Panc1 (cell line): ENCODE measurements around the gene NTRK1. TPM values are rescaled to one million over a fixed set of nuclear protein-coding genes. Genes with fewer than 3 reads are reported as not detected.

Experiments
- ATAC-seq: fragments of 200-7000 bp; cut with Tn5 transposase; 2 replicates; pipeline ENCODE4 v1.9.1; 2020; ENCODE audit warnings: mild to moderate bottlenecking, moderate library complexity
- BruUV-seq: library from RNA; stranded (reverse); fragments of 400-500 nt; replicated peaks from 2 replicates; lab custom pipeline; 2021; lab: Mats Ljungman, UMichigan
- CTCF ChIA-PET: fragments of 300-600 bp; sonication (Branson Sonifier 250); formaldehyde crosslinking; loops from one replicate; lab custom pipeline; 2022; ENCODE audit warnings: antibody characterized with exemption; lab: Charles Lee
- POLR2A ChIA-PET: fragments of 300-600 bp; sonication (Branson Sonifier 250); formaldehyde crosslinking; loops from one replicate; lab custom pipeline; 2022; ENCODE audit warnings: antibody characterized with exemption; lab: Charles Lee
- DNase-seq: peaks from one replicate; pipeline ENCODE4 v3.0.0-alpha.2; 2010; ENCODE audit warnings: low read depth, low spot score
- H3K27ac ChIP-seq: 2 replicates; pipeline ENCODE4 v1.5.1; 2011; ENCODE audit warnings: mild to moderate bottlenecking, low read length, inconsistent platforms
- H3K27me3 ChIP-seq: fragments of 200-500 bp; sonication (Bioruptor generic); 2 replicates; pipeline ENCODE4 v1.6.0; 2014; ENCODE audit warnings: low read length, inconsistent platforms; ENCODE audit not compliant: control insufficient read depth, insufficient read depth
- H3K36me3 ChIP-seq: fragments of 200-500 bp; sonication (Bioruptor generic); 2 replicates; pipeline ENCODE4 v1.5.1; 2014; ENCODE audit warnings: inconsistent platforms, mild to moderate bottlenecking, low read length, moderate library complexity; ENCODE audit not compliant: control insufficient read depth, insufficient read depth
- H3K4me1 ChIP-seq: 2 replicates; pipeline ENCODE4 v1.5.1; 2011; ENCODE audit warnings: inconsistent platforms, mild to moderate bottlenecking, low read length, moderate library complexity; ENCODE audit not compliant: control insufficient read depth, insufficient read depth
- H3K4me3 ChIP-seq, 2 experiments: 2 replicates each; pipeline ENCODE4 v1.5.1; 2011 to 2012; ENCODE audit warnings: low read depth in 2 of 2, low read length in 2 of 2, mild to moderate bottlenecking in 2 of 2, inconsistent platforms in 1 of 2, moderate library complexity in 1 of 2
- H3K9me3 ChIP-seq: fragments of 200-500 bp; sonication (Bioruptor generic); 2 replicates; pipeline ENCODE4 v1.5.1; 2014; ENCODE audit warnings: low read depth, mild to moderate bottlenecking, inconsistent platforms, low read length, moderate library complexity; ENCODE audit not compliant: control insufficient read depth, insufficient read depth
- POLR2AphosphoS5 ChIP-seq: IDR thresholded peaks from 2 replicates; pipeline ENCODE4 v1.6.1; 2012; ENCODE audit warnings: mild to moderate bottlenecking, low read depth, low read length, moderate library complexity
- SIN3A ChIP-seq: IDR thresholded peaks from 2 replicates; pipeline ENCODE4 v1.6.1; 2012; ENCODE audit warnings: low read depth, mild to moderate bottlenecking, low read length, moderate library complexity, borderline replicate concordance; ENCODE audit not compliant: insufficient read depth
- TCF7L2 ChIP-seq: IDR thresholded peaks from 2 replicates; pipeline ENCODE4 v1.6.1; 2011; ENCODE audit warnings: mild to moderate bottlenecking, low read depth, low read length, inconsistent platforms
- in situ Hi-C: cut with HindIII; loops from 2 replicates; pipeline ENCODE4 v1.10.0; 2016; ENCODE audit warnings: low sequenced_read_pairs, low pct_unique_long_range_greater_than_20kb
- intact Hi-C: fragments of 100-400 bp; cut with micrococcal nuclease; formaldehyde crosslinking; loops from one replicate; pipeline ENCODE4 v1.10.0; 2022; ENCODE audit not compliant: unreplicated experiment
- total RNA-seq: library from RNA; stranded (reverse); gene quantifications from one replicate; pipeline ENCODE4 v1.2.1, GENCODE V29; 2021; ENCODE audit not compliant: unreplicated experiment
- TF ChIP-seq, protein P1 (sequence below), 2 experiments: IDR thresholded peaks; 2 replicates each; pipeline ENCODE4 v1.6.1; 2011 to 2012; ENCODE audit warnings: low read depth in 2 of 2, control low read depth in 1 of 2, low read length in 1 of 2, mild to moderate bottlenecking in 1 of 2, moderate library complexity in 1 of 2; ENCODE audit not compliant: insufficient read depth in 1 of 2
- TF ChIP-seq, protein P2 (sequence below): fragments of 450-650 bp; IDR thresholded peaks from 2 replicates; pipeline ENCODE4 v1.5.1; 2017; ENCODE audit warnings: mild to moderate bottlenecking

The NTRK1 gene
- total RNA-seq, 1 experiment from 2014 or later, result 0.21 TPM

DNA sequence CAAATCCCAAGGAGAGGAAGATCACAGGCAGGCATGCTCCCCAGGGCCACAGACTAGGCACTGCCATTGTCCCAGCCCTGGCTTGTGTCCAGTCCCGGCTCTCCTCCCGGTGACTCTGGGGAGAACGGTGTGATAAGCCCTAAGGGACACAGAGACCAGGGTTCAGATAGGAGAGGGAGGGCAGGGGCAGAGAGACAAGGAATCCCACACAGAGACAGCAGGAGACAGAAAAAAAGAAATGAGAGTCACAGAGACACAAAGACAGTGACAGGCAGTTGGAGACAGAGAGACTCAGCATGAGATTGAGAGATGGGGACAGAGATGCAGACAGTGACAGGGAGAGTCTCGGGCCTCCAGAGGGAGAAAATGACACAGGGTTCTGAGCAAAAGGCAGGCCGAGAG lies 2.1 kb upstream of the NTRK1 start:
- CTCF ChIA-PET, result interaction anchor here (0.6 to 2.3 kb wide), 6 partner anchors 19 to 170 kb away, joined by 3 to 39 read pairs (median 5); partner anchors contain the start of genes ISG20L2 and METTL25B
- ATAC-seq, result no peak; the same call in 1 of the 2 replicates
- POLR2A ChIA-PET, result interaction anchor here (0.5 to 1.1 kb wide), 2 partner anchors 30 to 53 kb away, joined by 4 to 6 read pairs; no protein-coding TSS in a partner anchor

DNA sequence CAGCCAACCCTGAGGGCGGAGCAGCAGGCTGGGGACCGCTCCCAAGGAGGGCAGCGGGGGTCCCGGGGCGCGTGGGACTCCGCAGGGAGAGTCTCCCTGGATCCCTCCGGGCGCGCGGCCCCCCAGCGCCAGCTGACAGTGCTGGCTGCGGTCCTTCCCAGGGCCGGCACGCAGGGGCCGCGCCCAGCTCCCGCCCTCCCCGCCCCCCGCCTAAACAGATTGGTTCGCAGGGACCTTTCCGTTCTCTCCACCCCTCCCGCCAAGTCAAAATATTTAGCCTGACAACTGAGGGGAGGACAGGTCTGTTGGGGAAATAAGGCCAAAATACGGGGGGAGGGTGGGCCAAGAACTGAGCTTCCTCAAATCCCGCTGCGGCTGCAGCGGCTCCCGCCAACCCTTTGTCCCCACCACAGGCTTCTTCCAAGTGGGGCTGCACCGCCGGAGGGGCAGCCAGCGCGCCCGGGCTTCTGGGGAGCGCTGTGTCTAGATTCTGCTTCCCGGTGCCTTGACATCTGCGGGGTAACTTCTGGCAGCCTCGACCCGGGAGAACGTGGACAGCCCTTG lies 1.6 kb upstream of the NTRK1 start, which contains the start of gene INSRR:
Gene INSRR, minus strand, starts transcription at position 159 of the 564 bp plus-strand sequence. CDS start 496 bp downstream, outside the sequence.
- no peaks in the 10 kb centered on the region; the same call in 1 of the 2 replicates for H3K27me3 ChIP-seq
- in situ Hi-C loops (no loop called here), intact Hi-C loops (loop anchor here (2.0 to 10.0 kb wide), 2 partner anchors 66 to 132 kb away; partner anchors contain the start of gene LRRC71)
- DNase-seq (no peak), ATAC-seq (peak; percentile 12)
- BruUV-seq, result no TSS peak
- no peak within 1 kb of the TSS for H3K27ac ChIP-seq
- ChIA-PET CTCF (interaction anchor here (0.7 to 3.0 kb wide), 10 partner anchors 21 to 169 kb away, joined by 3 to 39 read pairs (median 7); partner anchors contain the start of genes ISG20L2, METTL25B and MRPL24), POLR2A (interaction anchor here (1.0 to 1.1 kb wide), 2 partner anchors 54 to 131 kb away, joined by 3 to 6 read pairs; partner anchors contain the start of genes ISG20L2 and METTL25B)
- no peaks in the 10 kb centered on the region for H3K36me3 ChIP-seq
- TF ChIP-seq SIN3A (no peak), TCF7L2 (no peak), POLR2AphosphoS5 (no peak)
- TF ChIP-seq, protein P1, sequence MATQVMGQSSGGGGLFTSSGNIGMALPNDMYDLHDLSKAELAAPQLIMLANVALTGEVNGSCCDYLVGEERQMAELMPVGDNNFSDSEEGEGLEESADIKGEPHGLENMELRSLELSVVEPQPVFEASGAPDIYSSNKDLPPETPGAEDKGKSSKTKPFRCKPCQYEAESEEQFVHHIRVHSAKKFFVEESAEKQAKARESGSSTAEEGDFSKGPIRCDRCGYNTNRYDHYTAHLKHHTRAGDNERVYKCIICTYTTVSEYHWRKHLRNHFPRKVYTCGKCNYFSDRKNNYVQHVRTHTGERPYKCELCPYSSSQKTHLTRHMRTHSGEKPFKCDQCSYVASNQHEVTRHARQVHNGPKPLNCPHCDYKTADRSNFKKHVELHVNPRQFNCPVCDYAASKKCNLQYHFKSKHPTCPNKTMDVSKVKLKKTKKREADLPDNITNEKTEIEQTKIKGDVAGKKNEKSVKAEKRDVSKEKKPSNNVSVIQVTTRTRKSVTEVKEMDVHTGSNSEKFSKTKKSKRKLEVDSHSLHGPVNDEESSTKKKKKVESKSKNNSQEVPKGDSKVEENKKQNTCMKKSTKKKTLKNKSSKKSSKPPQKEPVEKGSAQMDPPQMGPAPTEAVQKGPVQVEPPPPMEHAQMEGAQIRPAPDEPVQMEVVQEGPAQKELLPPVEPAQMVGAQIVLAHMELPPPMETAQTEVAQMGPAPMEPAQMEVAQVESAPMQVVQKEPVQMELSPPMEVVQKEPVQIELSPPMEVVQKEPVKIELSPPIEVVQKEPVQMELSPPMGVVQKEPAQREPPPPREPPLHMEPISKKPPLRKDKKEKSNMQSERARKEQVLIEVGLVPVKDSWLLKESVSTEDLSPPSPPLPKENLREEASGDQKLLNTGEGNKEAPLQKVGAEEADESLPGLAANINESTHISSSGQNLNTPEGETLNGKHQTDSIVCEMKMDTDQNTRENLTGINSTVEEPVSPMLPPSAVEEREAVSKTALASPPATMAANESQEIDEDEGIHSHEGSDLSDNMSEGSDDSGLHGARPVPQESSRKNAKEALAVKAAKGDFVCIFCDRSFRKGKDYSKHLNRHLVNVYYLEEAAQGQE (IDR thresholded peaks at IDR 0.05; ENCODE audit: insufficient read depth in 1 of 2, low read depth in 2 of 2, low read length in 1 of 2), result no peak
- TF ChIP-seq, protein P2, sequence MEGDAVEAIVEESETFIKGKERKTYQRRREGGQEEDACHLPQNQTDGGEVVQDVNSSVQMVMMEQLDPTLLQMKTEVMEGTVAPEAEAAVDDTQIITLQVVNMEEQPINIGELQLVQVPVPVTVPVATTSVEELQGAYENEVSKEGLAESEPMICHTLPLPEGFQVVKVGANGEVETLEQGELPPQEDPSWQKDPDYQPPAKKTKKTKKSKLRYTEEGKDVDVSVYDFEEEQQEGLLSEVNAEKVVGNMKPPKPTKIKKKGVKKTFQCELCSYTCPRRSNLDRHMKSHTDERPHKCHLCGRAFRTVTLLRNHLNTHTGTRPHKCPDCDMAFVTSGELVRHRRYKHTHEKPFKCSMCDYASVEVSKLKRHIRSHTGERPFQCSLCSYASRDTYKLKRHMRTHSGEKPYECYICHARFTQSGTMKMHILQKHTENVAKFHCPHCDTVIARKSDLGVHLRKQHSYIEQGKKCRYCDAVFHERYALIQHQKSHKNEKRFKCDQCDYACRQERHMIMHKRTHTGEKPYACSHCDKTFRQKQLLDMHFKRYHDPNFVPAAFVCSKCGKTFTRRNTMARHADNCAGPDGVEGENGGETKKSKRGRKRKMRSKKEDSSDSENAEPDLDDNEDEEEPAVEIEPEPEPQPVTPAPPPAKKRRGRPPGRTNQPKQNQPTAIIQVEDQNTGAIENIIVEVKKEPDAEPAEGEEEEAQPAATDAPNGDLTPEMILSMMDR, result no peak
- H3K4me1 ChIP-seq, result peaks cover 13% of the 10 kb centered on the region
- no peaks in the 10 kb centered on the region for H3K9me3 ChIP-seq
- peak within 1 kb of the TSS; percentile 39 to 65 for H3K4me3 ChIP-seq

More for the DNA sequence above, 2.1 kb upstream of the NTRK1 start:
- in situ Hi-C loops, result no loop called here
- no TSS peak for BruUV-seq
- Histone ChIP-seq H3K27me3 (no peaks in the 10 kb centered on the region; the same call in 1 of the 2 replicates), H3K4me1 (peaks cover 13% of the 10 kb centered on the region), H3K9me3 (no peaks in the 10 kb centered on the region), H3K27ac (no peak overlapping the region), H3K36me3 (no peaks in the 10 kb centered on the region), H3K4me3 (peak overlapping the region; percentile 39 to 65)
- TF ChIP-seq, protein P2, result no peak
- TF ChIP-seq POLR2AphosphoS5 (no peak), SIN3A (no peak), TCF7L2 (no peak)
- TF ChIP-seq, protein P1 (IDR thresholded peaks at IDR 0.05; ENCODE audit: insufficient read depth in 1 of 2, low read depth in 2 of 2, low read length in 1 of 2), result no peak
- DNase-seq, result no peak
- intact Hi-C loops, result loop anchor here (2.0 to 10.0 kb wide), 2 partner anchors 66 to 132 kb away; partner anchors contain the start of gene LRRC71
